Muscle of leg (tissue), 11 donors: ENCODE measurements around the gene PHLDB1. TPM values are rescaled to one million over a fixed set of nuclear protein-coding genes. Genes with fewer than 3 reads are reported as not detected.

Experiments
- DNase-seq: peaks from one replicate; pipeline ENCODE4 v3.0.0; 2013
- H3K27ac ChIP-seq: one replicate; pipeline ENCODE4 v1.5.1; 2013; ENCODE audit warnings: mild to moderate bottlenecking, low read length, control low read depth
- H3K27me3 ChIP-seq: one replicate; pipeline ENCODE4 v1.6.1; 2013; ENCODE audit warnings: low read length; ENCODE audit not compliant: control insufficient read depth, insufficient read depth
- H3K36me3 ChIP-seq: one replicate; pipeline ENCODE4 v1.6.1; 2013; ENCODE audit warnings: low read length; ENCODE audit not compliant: control insufficient read depth, insufficient read depth
- H3K4me1 ChIP-seq: one replicate; pipeline ENCODE4 v1.6.1; 2013; ENCODE audit warnings: low read length; ENCODE audit not compliant: control insufficient read depth, insufficient read depth
- H3K4me3 ChIP-seq: one replicate; pipeline ENCODE4 v1.5.1; 2013; ENCODE audit warnings: low read length, control low read depth
- H3K9me3 ChIP-seq: replicated peaks from 2 replicates; pipeline ENCODE4 v1.6.1; 2013; ENCODE audit warnings: low read depth, low read length; ENCODE audit not compliant: control insufficient read depth
- WGBS: methylation state at CpG from one replicate; pipeline ENCODE4 v1.1.5; 2013; ENCODE audit warnings: missing lambda C conversion rate; ENCODE audit not compliant: insufficient coverage; 5-methylcytosine and 5-hydroxymethylcytosine counted together
- polyA plus RNA-seq, 8 donors: library from polyadenylated mRNA; unstranded; fragments of 120-200 nt; gene quantifications; one replicate each; pipeline versions ENCODE4 v1.2.1 to v1.2.3, GENCODE V29; 2013; ENCODE audit warnings: inconsistent platforms in 1 of 8, low replicate concordance in 1 of 8; ENCODE audit not compliant: insufficient read length in 8 of 8, insufficient read depth in 1 of 8
- total RNA-seq: library from RNA; stranded (reverse); fragments of 120-200 nt; gene quantifications from one replicate; pipeline ENCODE4 v1.2.4, GENCODE V29; 2013

PHLDB1 gene
- total and polyA plus RNA-seq, 9 donors: 52.5 to 125 (median 94.5) TPM

GRCh38 chr11:118638726-118639125 is 31.3 kb downstream of the PHLDB1 start:
- no peaks in the 10 kb centered on the region for H3K9me3 ChIP-seq
- no peaks in the 10 kb centered on the region for H3K27me3 ChIP-seq
- H3K4me3 ChIP-seq: no peak overlapping the region
- 100% methylated on average over 2 of the region's 6 CpGs for WGBS
- DNase-seq: no peak
- no peak overlapping the region for H3K27ac ChIP-seq
- H3K4me1 ChIP-seq: peaks cover 28% of the 10 kb centered on the region
- H3K36me3 ChIP-seq: peaks cover 95% of the 10 kb centered on the region

GRCh38 chr11:118639899-118640298 is 32.5 kb downstream of the PHLDB1 start:
- DNase-seq: no peak
- WGBS: 80% methylated on average over 1 of the region's 4 CpGs
- H3K4me1 ChIP-seq: peaks cover 16% of the 10 kb centered on the region
- H3K9me3 ChIP-seq: no peaks in the 10 kb centered on the region
- no peak overlapping the region for H3K27ac ChIP-seq
- H3K36me3 ChIP-seq: peaks cover 98% of the 10 kb centered on the region
- no peak overlapping the region for H3K4me3 ChIP-seq
- no peaks in the 10 kb centered on the region for H3K27me3 ChIP-seq

- no peaks in the 10 kb centered on the region for H3K27me3 ChIP-seq
- H3K27ac ChIP-seq: no peak overlapping the region
- H3K4me3 ChIP-seq: no peak overlapping the region
- DNase-seq: no peak
- no peaks in the 10 kb centered on the region for H3K9me3 ChIP-seq
- 80% methylated on average over 5 of the region's 5 CpGs for WGBS
- peaks cover 98% of the 10 kb centered on the region for H3K36me3 ChIP-seq
- peaks cover 11% of the 10 kb centered on the region for H3K4me1 ChIP-seq
Observed at GRCh38 chr11:118640332-118641154, 33.1 kb downstream of the PHLDB1 start.

GRCh38 chr11:118641397-118642019 is 34.1 kb downstream of the PHLDB1 start:
- Histone ChIP-seq H3K27me3 (no peaks in the 10 kb centered on the region), H3K4me1 (peaks cover 7% of the 10 kb centered on the region), H3K27ac (no peak overlapping the region), H3K4me3 (no peak overlapping the region), H3K9me3 (no peaks in the 10 kb centered on the region), H3K36me3 (peaks cover 94% of the 10 kb centered on the region)
- DNase-seq: no peak
- 88% methylated on average over 4 of the region's 11 CpGs for WGBS

- DNase-seq: no peak
- H3K27ac ChIP-seq: no peak overlapping the region
- WGBS: 93% methylated on average over 3 of the region's 11 CpGs
- no peaks in the 10 kb centered on the region for H3K27me3 ChIP-seq
- H3K36me3 ChIP-seq: peaks cover 93% of the 10 kb centered on the region
- peaks cover 7% of the 10 kb centered on the region for H3K4me1 ChIP-seq
- H3K4me3 ChIP-seq: no peak overlapping the region
- no peaks in the 10 kb centered on the region for H3K9me3 ChIP-seq
Observed at GRCh38 chr11:118643142-118643994, 36.0 kb downstream of the PHLDB1 start.

GRCh38 chr11:118643995-118644345 is 36.6 kb downstream of the PHLDB1 start:
- no peak overlapping the region for H3K27ac ChIP-seq

GRCh38 chr11:118644496-118644895 is 37.1 kb downstream of the PHLDB1 start:
- Histone ChIP-seq H3K4me3 (no peak overlapping the region), H3K9me3 (no peaks in the 10 kb centered on the region), H3K36me3 (peaks cover 93% of the 10 kb centered on the region), H3K27me3 (no peaks in the 10 kb centered on the region), H3K4me1 (peaks cover 7% of the 10 kb centered on the region), H3K27ac (no peak overlapping the region)
- no peak for DNase-seq
- WGBS: 86% methylated on average over 9 of the region's 10 CpGs

More at GRCh38 chr11:118643995-118644345, 36.6 kb downstream of the PHLDB1 start:
- no peaks in the 10 kb centered on the region for H3K9me3 ChIP-seq
- WGBS: 73% methylated on average over 4 of the region's 7 CpGs
- no peaks in the 10 kb centered on the region for H3K27me3 ChIP-seq
- H3K36me3 ChIP-seq: peaks cover 93% of the 10 kb centered on the region
- no peak overlapping the region for H3K4me3 ChIP-seq
- peaks cover 7% of the 10 kb centered on the region for H3K4me1 ChIP-seq
- DNase-seq: no peak

GRCh38 chr11:118645066-118645715 is 37.8 kb downstream of the PHLDB1 start:
- peaks cover 93% of the 10 kb centered on the region for H3K36me3 ChIP-seq
- DNase-seq: no peak
- peaks cover 7% of the 10 kb centered on the region for H3K4me1 ChIP-seq
- 77% methylated on average over 8 of the region's 24 CpGs for WGBS
- no peak overlapping the region for H3K27ac ChIP-seq
- H3K4me3 ChIP-seq: no peak overlapping the region
- no peaks in the 10 kb centered on the region for H3K27me3 ChIP-seq
- no peaks in the 10 kb centered on the region for H3K9me3 ChIP-seq

- Histone ChIP-seq H3K27ac (no peak overlapping the region), H3K27me3 (no peaks in the 10 kb centered on the region), H3K36me3 (peaks cover 91% of the 10 kb centered on the region), H3K4me1 (peaks cover 7% of the 10 kb centered on the region), H3K9me3 (no peaks in the 10 kb centered on the region), H3K4me3 (no peak overlapping the region)
- no peak for DNase-seq
- WGBS: 49% methylated on average over 2 of the region's 3 CpGs
Observed at GRCh38 chr11:118646393-118646792, 39.0 kb downstream of the PHLDB1 start.
